ENCODE results near the gene MGAT4A.

- TF ChIP-seq CREB5 (CRISPR knock-in tag; IDR thresholded peaks at IDR 0.05; ENCODE audit: low read depth): no peak
- no peak for TF ChIP-seq RARB (CRISPR knock-in tag; IDR thresholded peaks at IDR 0.05)
- TF ChIP-seq CSDC2 (CRISPR knock-in tag; IDR thresholded peaks at IDR 0.05): no peak
- no peak for TF ChIP-seq PATZ1 (CRISPR knock-in tag; IDR thresholded peaks at IDR 0.05; ENCODE audit: borderline replicate concordance)
- TF ChIP-seq POU6F1 (CRISPR knock-in tag; IDR thresholded peaks at IDR 0.05; ENCODE audit: borderline replicate concordance, low read depth): no peak
- TF ChIP-seq TSHZ2 (CRISPR knock-in tag; IDR thresholded peaks at IDR 0.05): no peak
- no peak for TF ChIP-seq ARNTL (CRISPR knock-in tag; IDR thresholded peaks at IDR 0.05; ENCODE audit: borderline replicate concordance, low read depth)
- no peak for TF ChIP-seq ZFP3 (CRISPR knock-in tag; IDR thresholded peaks at IDR 0.05)
- TF ChIP-seq CSRNP3 (CRISPR knock-in tag; IDR thresholded peaks at IDR 0.05): no peak
- no peak for TF ChIP-seq OSR1 (CRISPR knock-in tag; IDR thresholded peaks at IDR 0.05)
- no peak for TF ChIP-seq TOX (CRISPR knock-in tag; IDR thresholded peaks at IDR 0.05; ENCODE audit: borderline replicate concordance)
Measured at GRCh38 chr2:98604547-98604946, 126.4 kb downstream of the MGAT4A start.
